ENCODE results near the gene TNS1.

TNS1 gene

GRCh38 chr2:217980036-217980435 is 22.8 kb downstream of the TNS1 start:
- DNase-seq (ENCODE audit: low spot score), result no peak

GRCh38 chr2:217979151-217979811 is 23.5 kb downstream of the TNS1 start:
- DNase-seq (ENCODE audit: low spot score), result no peak

GRCh38 chr2:217978536-217979150 is 24.2 kb downstream of the TNS1 start:
- DNase-seq (ENCODE audit: low spot score), result no peak

GRCh38 chr2:217977840-217978535 is 24.8 kb downstream of the TNS1 start:
- no peak for DNase-seq (ENCODE audit: low spot score)

- no peak for DNase-seq (ENCODE audit: low spot score)
These were observed 26.5 kb downstream of the TNS1 start for GRCh38 chr2:217976301-217976700.

- no peak for DNase-seq (ENCODE audit: low spot score)
These were observed 27.2 kb downstream of the TNS1 start for GRCh38 chr2:217975626-217976025.

GRCh38 chr2:217974389-217975005 is 28.3 kb downstream of the TNS1 start:
- no peak for DNase-seq (ENCODE audit: low spot score)

GRCh38 chr2:217973008-217973787 is 29.6 kb downstream of the TNS1 start:
- no peak for DNase-seq (ENCODE audit: low spot score)

GRCh38 chr2:217972490-217972889 is 30.3 kb downstream of the TNS1 start:
- no peak for DNase-seq (ENCODE audit: low spot score)

GRCh38 chr2:217972037-217972436 is 30.8 kb downstream of the TNS1 start:
- DNase-seq (ENCODE audit: low spot score), result no peak

- no peak for DNase-seq (ENCODE audit: low spot score)
These were observed 31.6 kb downstream of the TNS1 start for GRCh38 chr2:217971166-217971565.

GRCh38 chr2:217970206-217970605 is 32.6 kb downstream of the TNS1 start:
- DNase-seq (ENCODE audit: low spot score), result no peak

- DNase-seq (ENCODE audit: low spot score), result no peak
These were observed 33.2 kb downstream of the TNS1 start for GRCh38 chr2:217969588-217969987.

- DNase-seq (ENCODE audit: low spot score), result no peak
These were observed 34.8 kb downstream of the TNS1 start for GRCh38 chr2:217968023-217968422.

- DNase-seq (ENCODE audit: low spot score), result no peak
These were observed 36.2 kb downstream of the TNS1 start for GRCh38 chr2:217966423-217967070.

GRCh38 chr2:217964275-217965161 is 38.3 kb downstream of the TNS1 start:
- no peak for DNase-seq (ENCODE audit: low spot score)

- no peak for DNase-seq (ENCODE audit: low spot score)
These were observed 42.4 kb downstream of the TNS1 start for GRCh38 chr2:217960351-217960750.

- no peak for DNase-seq (ENCODE audit: low spot score)
These were observed 43.1 kb downstream of the TNS1 start for GRCh38 chr2:217959723-217960122.

- DNase-seq (ENCODE audit: low spot score), result no peak
These were observed 43.9 kb downstream of the TNS1 start for GRCh38 chr2:217958884-217959225.

GRCh38 chr2:217958206-217958883 is 44.5 kb downstream of the TNS1 start:
- no peak for DNase-seq (ENCODE audit: low spot score)
